B cell (primary cell): ENCODE results near the gene THSD4. TPM values are rescaled to one million over a fixed set of nuclear protein-coding genes. Genes with fewer than 3 reads are reported as not detected.

ENCODE experiments used
- ATAC-seq: fragments of 200-7000 bp; cut with Tn5 transposase; one replicate; pipeline ENCODE4 v1.10.0; 2021; ENCODE audit warnings: low read depth, mild to moderate bottlenecking, moderate number of reproducible peaks, moderate library complexity
- CTCF ChIA-PET: fragments of 350-600 bp; sonication (Branson Sonifier 250); formaldehyde crosslinking; loops from one replicate; lab custom pipeline; 2021; ENCODE audit warnings: antibody characterized with exemption, inconsistent platforms; lab: Charles Lee
- POLR2A ChIA-PET: fragments of 350-600 bp; sonication (Branson Sonifier 250); formaldehyde crosslinking; loops from one replicate; lab custom pipeline; 2021; ENCODE audit warnings: antibody characterized with exemption; lab: Charles Lee
- DNase-seq: peaks from one replicate; pipeline ENCODE4 v3.0.0; 2013
- H2AFZ ChIP-seq: 2 replicates; pipeline ENCODE4 v1.6.1; 2012; ENCODE audit warnings: mild to moderate bottlenecking, low read depth, low read length; ENCODE audit not compliant: insufficient read depth, poor library complexity, severe bottlenecking
- H3K27ac ChIP-seq, 2 donors: 1 replicate in 1 of 2; 2 replicates in 1 of 2; pipeline ENCODE4 v1.5.1; 2012 to 2013; ENCODE audit warnings: low read length in 2 of 2, mild to moderate bottlenecking in 2 of 2, moderate library complexity in 1 of 2
- H3K27me3 ChIP-seq, 4 experiments: fragments of 200-600 bp in 1 of 4; sonication (generic) in 1 of 4; replicated peaks in 1 of 4; 1 replicate in 2 of 4; 2 replicates in 2 of 4; pipeline versions ENCODE4 v1.6.1 to v1.7.0; 2013 to 2016; ENCODE audit warnings: low read length in 3 of 4, mild to moderate bottlenecking in 2 of 4, mixed read lengths in 1 of 4, moderate library complexity in 1 of 4; ENCODE audit not compliant: insufficient read depth in 4 of 4, control insufficient read depth in 3 of 4; ENCODE audit errors: control extremely low read depth in 1 of 4
- H3K36me3 ChIP-seq, 2 experiments: replicated peaks in 1 of 2; 1 replicate in 1 of 2; 2 replicates in 1 of 2; pipeline versions ENCODE4 v1.6.1 to v1.7.1; 2013; ENCODE audit warnings: low read length in 1 of 2; ENCODE audit not compliant: insufficient read depth in 2 of 2, control insufficient read depth in 1 of 2; ENCODE audit errors: control extremely low read depth in 1 of 2, extremely low read depth in 1 of 2
- H3K4me1 ChIP-seq, 2 donors: fragments of 200-600 bp in 1 of 2; sonication (generic) in 1 of 2; 1 replicate in 1 of 2; 2 replicates in 1 of 2; pipeline versions ENCODE4 v1.5.1 to v1.6.1; 2013 to 2017; ENCODE audit warnings: low read length in 2 of 2; ENCODE audit not compliant: control insufficient read depth in 2 of 2, insufficient read depth in 2 of 2
- H3K4me2 ChIP-seq: replicated peaks from 2 replicates; pipeline ENCODE3; 2012; ENCODE audit warnings: mild to moderate bottlenecking, low read depth, low read length; ENCODE audit not compliant: poor library complexity, severe bottlenecking
- H3K4me3 ChIP-seq, 5 experiments: fragments of 200-600 bp in 1 of 5; sonication (generic) in 1 of 5; 1 replicate in 3 of 5; 2 replicates in 2 of 5; pipeline versions ENCODE4 v1.5.1 to v1.7.0; 2011 to 2016; ENCODE audit warnings: low read length in 4 of 5, mild to moderate bottlenecking in 4 of 5, low read depth in 2 of 5, control low read depth in 1 of 5, moderate library complexity in 1 of 5; ENCODE audit not compliant: insufficient read depth in 1 of 5; ENCODE audit errors: control extremely low read depth in 1 of 5, extremely low read depth in 1 of 5
- H3K79me2 ChIP-seq: fragments of 200-600 bp; sonication (generic); one replicate; pipeline ENCODE4 v1.6.0; 2016; ENCODE audit warnings: low read length; ENCODE audit not compliant: control insufficient read depth, insufficient read depth
- H3K9ac ChIP-seq: fragments of 200-600 bp; sonication (generic); 2 replicates; pipeline ENCODE4 v1.6.1; 2017; ENCODE audit warnings: mild to moderate bottlenecking, low read length, moderate library complexity
- H3K9me3 ChIP-seq, 3 donors: one replicate each; pipeline versions ENCODE4 v1.6.1 to v1.7.1; 2013; ENCODE audit warnings: low read length in 2 of 3; ENCODE audit not compliant: control insufficient read depth in 2 of 3, insufficient read depth in 1 of 3; ENCODE audit errors: control extremely low read depth in 1 of 3
- H4K20me1 ChIP-seq: 2 replicates; pipeline ENCODE4 v1.6.0; 2012; ENCODE audit warnings: mild to moderate bottlenecking, low read length; ENCODE audit not compliant: insufficient read depth, control insufficient read depth, poor library complexity, severe bottlenecking
- H3K27ac Mint-ChIP-seq: one replicate; pipeline ENCODE4 v1.8.0; 2021; ENCODE audit warnings: mixed read lengths
- H3K27me3 Mint-ChIP-seq: one replicate; pipeline ENCODE4 v1.8.0; 2021; ENCODE audit warnings: mixed read lengths
- H3K4me1 Mint-ChIP-seq: one replicate; pipeline ENCODE4 v1.8.0; 2021; ENCODE audit warnings: mixed read lengths
- H3K4me3 Mint-ChIP-seq: one replicate; pipeline ENCODE4 v1.8.0; 2021; ENCODE audit warnings: mixed read lengths
- H3K9me3 Mint-ChIP-seq: one replicate; pipeline ENCODE4 v1.8.0; 2022; ENCODE audit warnings: mixed read lengths; ENCODE audit not compliant: insufficient read depth
- CTCF ChIP-seq: fragments of 200-600 bp; IDR thresholded peaks from one replicate; pipeline ENCODE4 v1.8.0; 2022; ENCODE audit warnings: antibody characterized with exemption, mild to moderate bottlenecking
- EZH2 ChIP-seq: IDR thresholded peaks from 2 replicates; pipeline ENCODE4 v1.6.1; 2012; ENCODE audit warnings: borderline replicate concordance, low read depth, mild to moderate bottlenecking, moderate library complexity, low read length; ENCODE audit not compliant: insufficient read depth, poor library complexity, severe bottlenecking
- WGBS: methylation state at CpG from one replicate; pipeline ENCODE4 v1.1.5; 2013; ENCODE audit warnings: missing lambda C conversion rate; ENCODE audit not compliant: insufficient coverage; 5-methylcytosine and 5-hydroxymethylcytosine counted together
- intact Hi-C: fragments of 100-400 bp; cut with micrococcal nuclease; formaldehyde crosslinking; loops from one replicate; pipeline ENCODE4 v1.10.0; 2022
- polyA plus RNA-seq: library from polyadenylated mRNA; depleted of rRNA; stranded (reverse); fragments of >200 nt; gene quantifications from 2 replicates; pipeline ENCODE4 v1.2.3, GENCODE V29; 2012
- total RNA-seq, 2 donors: library from RNA; stranded (reverse); fragments of 120-200 nt in 1 of 2; gene quantifications; 1 replicate in 1 of 2; 2 replicates in 1 of 2; pipeline versions ENCODE4 v1.2.3 to v1.2.4, GENCODE V29; 2013 to 2022

Gene THSD4
- total and polyA plus RNA-seq, 2 donors (not counting 1 experiment from before 2014, with no cell fraction given), result not detected

GRCh38 chr15:71801935-71802655 lies 686.8 kb downstream of the THSD4 start:
- no peak for TF ChIP-seq CTCF
- TF ChIP-seq EZH2, result no peak
- ChIA-PET POLR2A (no interaction called here), CTCF (interaction anchor here (1.6 to 5.4 kb wide), 3 partner anchors 15 to 58 kb away, joined by 5 to 19 read pairs (median 16); no protein-coding TSS in a partner anchor)
- Mint-ChIP-seq H3K4me3 (no peak overlapping the region), H3K4me1 (peaks cover 2% of the 10 kb centered on the region), H3K27ac (no peak overlapping the region), H3K9me3 (no peaks in the 10 kb centered on the region), H3K27me3 (peaks cover 19% of the 10 kb centered on the region)
- H3K4me3 ChIP-seq, result no peak overlapping the region
- H3K79me2 ChIP-seq, result no peaks in the 10 kb centered on the region
- no peak for ATAC-seq
- no peak for DNase-seq
- no peak overlapping the region for H3K9ac ChIP-seq
- intact Hi-C loops, result no loop called here
- H3K27ac ChIP-seq, result no peak overlapping the region
- no peak overlapping the region for H3K4me2 ChIP-seq
- H3K36me3 ChIP-seq, result no peaks in the 10 kb centered on the region
- peaks cover 0 to 7% (median 0%) of the 10 kb centered on the region in 3 donors for H3K9me3 ChIP-seq
- no peak overlapping the region for H2AFZ ChIP-seq
- H4K20me1 ChIP-seq, result no peaks in the 10 kb centered on the region
- peaks cover 0 to 6% (median 3%) of the 10 kb centered on the region in 4 experiments for H3K27me3 ChIP-seq
- no peaks in the 10 kb centered on the region for H3K4me1 ChIP-seq
- 96% methylated on average over 22 of the region's 24 CpGs for WGBS

- TF ChIP-seq EZH2 (no peak), CTCF (no peak)
- H3K4me3 ChIP-seq, result no peak overlapping the region
- H3K27me3 Mint-ChIP-seq, result peaks cover 19% of the 10 kb centered on the region
- no peak overlapping the region for H2AFZ ChIP-seq
- no peaks in the 10 kb centered on the region for H3K4me1 ChIP-seq
- no peaks in the 10 kb centered on the region for H3K9me3 Mint-ChIP-seq
- WGBS, result 81% methylated on average over 18 of the region's 21 CpGs
- no peaks in the 10 kb centered on the region for H3K36me3 ChIP-seq
- H3K27me3 ChIP-seq, result peaks cover 0 to 6% (median 3%) of the 10 kb centered on the region in 4 experiments
- no peaks in the 10 kb centered on the region for H4K20me1 ChIP-seq
- no peak overlapping the region for H3K4me2 ChIP-seq
- no peak for ATAC-seq
- no peak for DNase-seq
- H3K9ac ChIP-seq, result no peak overlapping the region
- ChIA-PET POLR2A (no interaction called here), CTCF (interaction anchor here (2.5 to 5.4 kb wide), 2 partner anchors 22 to 59 kb away, joined by 16 to 19 read pairs; no protein-coding TSS in a partner anchor)
- H3K27ac Mint-ChIP-seq, result no peak overlapping the region
- intact Hi-C loops, result no loop called here
- H3K79me2 ChIP-seq, result no peaks in the 10 kb centered on the region
- peaks cover 0 to 7% (median 0%) of the 10 kb centered on the region in 3 donors for H3K9me3 ChIP-seq
- H3K4me3 Mint-ChIP-seq, result no peak overlapping the region
- peaks cover 2% of the 10 kb centered on the region for H3K4me1 Mint-ChIP-seq
- no peak overlapping the region for H3K27ac ChIP-seq
These were observed 687.5 kb downstream of the THSD4 start for GRCh38 chr15:71802770-71803169.
